Activated CD4-positive, alpha-beta T cell treated with anti-CD3 and anti-CD28 coated beads, Interleukin-2, Interleukin-6, amounts not matched to agents 100 ng/mL and 50 ng/mL, durations not matched to agents 16 hours and 8 hours (primary cell): Measurements from ENCODE around the gene ZNF74.

Source experiments
- DNase-seq: peaks from one replicate; pipeline ENCODE4 v3.0.0-alpha.2; 2020

The ZNF74 gene

DNA sequence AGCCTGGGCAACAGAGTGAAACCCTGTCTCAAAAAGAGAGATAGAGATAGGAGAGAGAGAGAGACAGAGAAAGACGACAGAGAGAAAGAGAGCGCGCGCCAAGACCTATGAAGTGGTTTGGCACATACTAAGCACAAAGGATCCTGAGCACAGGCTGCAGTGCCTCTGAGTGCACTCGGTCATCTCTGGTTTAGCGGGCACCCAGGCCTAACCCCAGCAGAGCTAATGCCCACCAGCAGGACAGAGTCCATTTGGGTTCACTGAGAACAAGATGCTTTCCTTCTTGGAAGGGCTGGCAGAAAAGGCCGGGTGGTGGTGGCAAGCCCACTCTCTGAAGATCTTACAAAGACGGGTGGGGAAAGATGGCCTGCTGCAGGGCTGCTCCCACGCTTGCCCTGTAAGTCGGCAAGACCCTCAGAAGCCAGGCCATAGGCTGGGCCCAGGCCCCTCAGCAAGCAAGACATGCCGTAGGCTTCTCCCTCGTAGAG, 40.4 kb downstream of the ZNF74 start:
- no peak for DNase-seq

DNA sequence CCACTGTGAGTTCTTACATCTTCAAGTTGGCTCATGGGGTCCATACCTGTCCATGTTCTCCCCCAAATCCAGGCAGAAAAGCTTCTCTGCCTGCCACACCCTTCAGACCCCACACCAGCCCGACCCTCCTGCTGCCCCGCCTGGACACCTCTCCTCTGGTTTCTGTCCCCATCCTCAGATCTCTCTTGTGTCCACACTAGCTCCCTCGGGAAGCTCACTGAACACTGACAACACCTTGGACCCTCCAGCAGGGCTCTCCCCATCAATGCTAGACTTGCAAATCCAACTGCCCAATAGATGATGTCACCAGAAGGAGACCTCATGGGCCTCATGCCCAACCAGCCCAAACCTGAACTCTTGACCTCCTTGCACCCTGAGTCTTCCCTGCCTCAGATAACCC, 40.8 kb downstream of the ZNF74 start:
- DNase-seq = no peak

DNA sequence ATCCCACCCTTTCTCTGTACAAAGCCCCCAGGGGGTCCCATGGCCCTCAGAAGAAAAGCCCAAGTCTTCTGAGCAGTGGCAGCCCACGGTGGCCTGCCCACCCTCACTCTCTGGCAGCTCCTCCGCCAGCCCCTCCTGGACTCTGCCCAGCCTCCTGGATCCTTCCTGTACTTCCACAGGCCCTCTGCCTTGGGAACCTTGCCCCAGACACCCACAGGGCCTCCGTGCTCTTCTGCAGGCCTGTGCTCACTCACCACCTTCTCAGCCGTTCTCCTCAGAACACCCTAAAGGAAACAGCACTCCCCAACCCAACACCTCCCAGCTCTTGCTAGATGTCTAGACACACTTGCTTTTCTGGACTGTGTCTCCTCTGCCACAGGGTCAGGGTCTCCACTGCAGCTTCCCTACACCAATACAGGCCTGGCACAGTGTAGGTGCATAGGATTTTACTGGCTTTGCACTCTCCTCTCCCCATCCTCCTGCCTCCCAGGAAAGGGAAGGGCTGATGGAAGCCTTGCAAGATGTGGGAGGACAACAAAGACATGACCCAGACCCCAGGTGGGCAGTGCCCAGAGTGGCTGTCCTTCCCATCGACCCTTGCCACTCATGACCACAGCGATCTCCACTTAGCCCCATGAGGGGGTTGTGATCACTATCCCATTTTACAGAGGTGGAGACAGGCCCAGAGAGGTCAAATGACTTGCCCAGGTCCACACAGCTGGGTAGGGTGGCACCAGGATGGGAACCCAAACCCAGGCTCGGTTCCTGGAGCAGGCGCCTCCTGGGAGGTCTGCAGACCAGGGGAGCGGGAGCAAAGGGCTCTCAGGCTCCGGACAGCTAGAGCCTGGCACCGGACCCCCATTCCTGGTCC, 41.7 kb downstream of the ZNF74 start:
- no peak for DNase-seq

DNA sequence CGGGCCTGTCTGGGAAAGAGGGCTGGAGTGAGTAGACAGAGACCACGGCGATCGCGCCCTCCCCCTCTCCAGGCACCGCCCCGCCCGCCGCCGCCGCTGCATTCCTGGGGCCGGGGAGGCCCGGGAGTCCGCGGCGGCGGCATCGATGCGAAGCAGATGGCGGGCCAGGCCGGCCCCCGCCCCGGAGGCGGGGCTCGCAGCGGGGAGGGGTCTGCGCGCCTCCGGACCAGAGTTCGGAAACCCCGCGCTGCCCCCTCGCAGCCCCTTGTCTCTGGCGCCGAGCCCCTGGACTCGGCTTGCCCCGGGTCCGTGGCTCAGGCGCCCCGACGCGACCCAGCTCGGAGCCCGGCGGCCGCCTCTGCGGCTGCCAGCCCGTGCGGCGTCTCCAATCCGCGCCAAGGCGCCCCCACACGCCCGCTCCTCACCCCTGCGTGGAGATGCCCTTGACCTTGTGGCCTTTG, 42.4 kb downstream of the ZNF74 start:
- DNase-seq = no peak

DNA sequence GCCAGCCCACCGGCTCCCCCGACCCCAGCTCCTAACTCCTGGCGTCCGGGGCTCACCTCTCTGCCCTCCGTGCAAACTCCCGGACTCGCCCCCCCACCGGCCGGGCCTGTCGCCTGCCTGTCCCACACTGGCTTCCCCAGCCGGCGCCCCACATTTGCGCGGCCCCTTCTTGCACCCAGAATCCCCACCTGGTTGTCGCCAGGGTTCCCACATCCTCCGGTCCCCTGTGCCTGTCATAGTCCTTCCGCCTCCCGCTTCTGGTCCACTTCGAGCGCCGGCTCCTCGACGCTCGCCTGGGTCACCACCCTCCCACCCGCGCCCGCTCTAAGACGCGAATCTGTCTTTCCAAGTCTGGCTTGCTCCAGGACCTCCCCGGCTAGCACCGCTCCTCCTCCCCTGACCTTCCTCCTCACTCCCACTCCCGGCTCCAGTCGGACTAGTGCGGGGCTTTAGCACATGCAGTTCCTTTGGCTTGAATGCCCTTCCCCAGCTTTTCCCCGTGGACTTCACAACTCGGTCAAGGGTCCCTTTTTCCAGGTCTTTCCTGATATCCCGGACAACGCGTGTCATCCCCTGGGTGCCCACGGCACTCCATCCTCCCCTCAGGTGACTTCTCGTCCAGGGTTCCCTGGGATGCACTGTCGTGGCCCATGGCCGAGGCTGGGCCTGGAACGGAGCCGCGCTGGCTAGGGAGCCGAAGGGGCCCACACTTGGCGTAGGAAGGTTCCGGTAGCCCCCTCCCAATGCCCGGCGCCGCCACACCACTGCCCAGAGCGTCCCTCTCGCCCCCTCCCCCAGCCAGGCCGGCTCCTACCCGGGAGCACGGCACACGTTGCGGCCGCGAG, 43.0 kb downstream of the ZNF74 start:
- DNase-seq = no peak

DNA sequence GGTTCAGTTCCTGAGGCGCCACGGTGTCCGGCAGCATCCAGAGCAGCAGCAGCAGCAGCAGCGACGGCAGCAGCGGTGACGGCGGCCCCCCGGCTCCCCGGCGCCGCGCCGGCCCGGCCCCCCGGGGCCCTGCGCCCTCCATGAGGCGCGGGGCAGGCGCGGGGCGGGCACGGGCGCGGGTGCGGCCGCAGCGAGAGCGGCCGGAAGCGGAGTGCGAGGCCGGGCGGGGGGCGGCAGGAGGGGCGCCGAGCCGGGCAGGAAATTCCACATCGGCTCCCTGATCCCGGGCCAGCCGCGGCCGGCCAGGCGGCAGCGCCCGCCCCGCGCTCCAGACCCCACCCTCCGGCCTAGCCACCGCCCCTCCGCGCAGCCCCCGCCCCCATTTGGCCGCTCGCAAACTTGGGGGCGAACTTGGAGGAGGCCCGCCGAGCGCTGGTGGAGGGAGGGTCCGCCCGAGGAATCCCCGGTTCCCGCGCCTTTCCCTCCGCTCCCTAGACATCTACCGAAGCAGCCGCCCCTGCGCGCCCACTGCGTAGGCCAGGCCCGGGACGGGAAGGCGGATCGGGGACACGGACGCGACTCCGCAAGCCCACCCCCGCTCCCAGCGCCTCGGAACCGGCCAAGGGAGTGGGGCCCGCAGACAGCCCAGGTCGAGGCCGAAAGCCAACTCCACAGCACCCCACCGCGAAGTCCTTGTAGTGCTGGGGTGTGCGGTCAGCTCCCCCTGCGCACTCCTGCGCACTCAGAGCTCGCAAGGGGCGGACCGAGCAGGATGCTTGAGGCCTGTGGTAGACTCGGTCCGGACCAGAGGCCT, 43.9 kb downstream of the ZNF74 start, which contains the start of gene SCARF2:
Gene SCARF2 (minus strand): TSS at position 213 of the 814 bp plus-strand sequence. CDS start 71 bp downstream, at position 142.
- DNase-seq = no peak

DNA sequence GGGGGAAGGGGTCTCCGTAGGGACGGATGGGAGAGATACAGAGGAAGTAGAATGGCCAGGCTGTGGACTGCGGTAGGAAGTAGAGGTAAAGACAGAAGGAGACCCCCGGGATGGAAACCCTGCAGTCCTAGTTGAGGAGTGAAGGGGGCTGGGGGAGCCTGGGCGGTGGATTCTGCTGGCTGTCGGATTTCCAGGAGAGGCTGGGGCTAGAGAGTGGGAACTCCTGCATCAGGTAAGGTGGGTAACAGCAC, 44.4 kb downstream of the ZNF74 start:
- DNase-seq = no peak

DNA sequence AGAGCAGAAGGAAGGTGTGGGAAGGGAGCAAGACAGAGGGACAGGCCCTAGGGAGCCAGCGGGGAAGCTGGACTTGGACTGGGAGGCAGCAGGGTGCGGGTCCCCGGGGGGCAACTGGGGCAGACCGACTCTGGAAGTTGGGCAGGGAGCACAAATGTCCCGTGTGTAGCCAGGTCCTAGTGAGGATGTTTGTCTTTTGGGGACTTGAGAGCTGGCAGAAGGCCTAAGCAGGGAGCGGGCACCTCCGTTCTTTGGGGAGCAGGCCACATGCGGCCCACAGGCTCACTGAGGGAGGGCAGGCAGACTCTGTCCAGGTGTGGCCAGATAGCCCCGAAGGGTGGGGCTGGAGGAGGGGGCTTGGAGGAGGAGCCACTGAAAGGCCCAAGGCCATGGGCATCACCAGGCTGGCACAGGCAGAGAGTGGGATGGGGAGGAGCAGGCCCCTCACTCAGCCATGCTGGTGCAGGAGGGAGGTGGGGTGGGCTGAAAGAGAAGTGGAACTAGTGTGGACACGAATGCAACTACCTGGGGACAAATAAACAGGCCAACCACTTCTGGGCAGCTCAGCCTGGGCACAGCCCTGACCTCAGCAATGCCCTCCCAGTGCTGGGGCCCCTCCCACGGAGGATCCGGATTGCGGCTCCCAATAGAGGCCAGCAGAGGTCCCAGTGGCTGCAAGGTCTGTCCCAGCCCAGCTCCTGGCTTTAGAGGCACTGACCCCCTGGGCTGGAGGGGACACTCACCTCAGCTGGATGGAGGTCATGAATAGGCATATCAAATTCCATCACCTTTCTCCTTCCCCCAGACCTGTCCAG, 44.9 kb downstream of the ZNF74 start:
- DNase-seq = no peak

DNA sequence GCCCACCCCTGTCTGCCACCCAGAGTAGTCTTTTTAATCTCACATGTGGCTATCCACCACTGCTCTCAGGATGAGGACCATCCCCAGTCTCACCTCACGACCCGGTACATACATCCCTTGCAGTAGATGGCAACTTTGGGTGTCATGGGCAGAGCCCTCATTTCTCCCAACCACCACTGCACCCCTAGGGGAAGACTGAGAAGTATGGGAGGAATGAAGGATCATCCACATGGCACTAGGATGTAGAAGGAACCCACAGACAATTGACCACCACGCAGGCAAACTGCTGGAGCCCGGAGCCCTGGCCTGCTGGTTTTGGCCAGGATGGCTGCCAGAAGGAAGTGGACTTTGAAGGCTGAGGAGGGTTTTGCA, 45.6 kb downstream of the ZNF74 start:
- DNase-seq = no peak

DNA sequence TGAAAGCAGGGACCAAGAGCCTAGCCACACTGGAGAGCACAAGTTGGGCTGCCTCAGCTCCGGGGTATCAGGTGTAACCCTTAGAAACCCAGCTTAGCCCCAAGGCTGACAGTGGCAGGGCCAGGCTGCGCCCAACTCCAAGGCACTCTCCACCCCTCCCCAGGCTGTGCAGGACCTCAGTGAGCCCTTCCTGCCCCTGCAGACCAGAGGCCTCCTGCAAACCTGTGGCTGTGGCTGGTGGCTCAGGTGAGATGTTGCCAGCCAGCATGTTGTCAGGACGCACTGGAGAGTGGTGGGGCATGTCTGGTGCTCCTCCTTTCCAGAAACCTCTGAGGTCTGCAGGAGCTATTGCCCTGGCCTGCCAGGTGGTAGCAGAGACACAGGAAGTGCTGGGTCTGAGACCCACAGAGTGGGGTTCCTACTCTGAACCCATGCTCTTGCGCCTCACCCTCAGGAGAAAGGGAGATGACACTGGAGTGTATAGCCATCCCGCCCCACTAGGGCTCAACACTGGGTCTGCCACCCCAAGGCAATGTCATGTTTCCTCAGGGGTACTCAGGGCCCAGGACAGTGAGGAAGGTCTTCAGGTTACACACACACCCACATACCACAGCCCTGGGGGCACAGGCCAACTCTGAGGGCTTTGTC, 46.1 kb downstream of the ZNF74 start:
- no peak for DNase-seq

DNA sequence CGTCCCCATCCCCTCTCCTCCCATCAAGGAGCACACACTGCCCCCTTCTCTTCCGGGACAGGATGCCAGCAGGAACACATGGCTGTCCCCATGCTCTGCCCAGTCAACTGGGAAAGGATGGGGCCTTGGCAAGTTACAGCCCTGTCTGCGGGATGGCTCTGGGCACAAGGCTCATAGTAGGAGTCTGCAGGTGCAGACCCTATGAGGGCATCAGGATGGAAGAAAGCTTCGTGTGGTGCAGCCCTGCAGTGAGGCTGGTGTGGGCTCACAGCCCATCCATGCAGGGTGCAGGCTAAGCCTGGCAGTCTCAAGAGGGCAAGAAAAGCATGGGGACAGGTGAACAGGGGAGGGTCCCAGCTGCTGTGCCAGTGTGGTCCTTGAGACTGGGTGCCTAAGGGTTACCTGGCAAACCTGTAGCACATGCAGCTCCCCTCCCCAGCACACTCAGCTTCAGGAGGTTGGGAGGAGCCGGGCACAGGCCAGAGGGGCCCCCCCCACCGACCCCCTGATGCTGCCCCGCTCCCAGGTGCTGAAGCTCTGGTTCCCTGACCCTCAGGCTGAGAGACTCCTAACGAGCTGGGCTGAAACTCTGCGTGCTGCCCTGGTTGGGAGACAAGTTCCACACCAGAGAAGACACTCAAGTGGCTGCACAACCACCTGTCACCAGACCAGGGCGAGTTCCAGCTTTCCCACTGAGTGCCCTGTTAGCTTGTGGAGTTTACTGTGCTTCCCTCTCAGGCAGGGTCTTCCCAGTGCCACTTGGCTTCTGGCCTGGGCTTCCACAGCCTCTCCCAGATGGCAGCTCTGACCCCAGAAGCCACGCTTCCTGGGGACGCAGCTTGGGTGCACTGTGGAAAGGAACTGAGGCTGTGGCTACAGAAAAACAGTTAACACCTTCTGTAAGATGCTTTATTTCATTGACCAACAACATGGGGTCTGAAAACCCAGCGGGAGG, 47.0 kb downstream of the ZNF74 start:
- DNase-seq = no peak

DNA sequence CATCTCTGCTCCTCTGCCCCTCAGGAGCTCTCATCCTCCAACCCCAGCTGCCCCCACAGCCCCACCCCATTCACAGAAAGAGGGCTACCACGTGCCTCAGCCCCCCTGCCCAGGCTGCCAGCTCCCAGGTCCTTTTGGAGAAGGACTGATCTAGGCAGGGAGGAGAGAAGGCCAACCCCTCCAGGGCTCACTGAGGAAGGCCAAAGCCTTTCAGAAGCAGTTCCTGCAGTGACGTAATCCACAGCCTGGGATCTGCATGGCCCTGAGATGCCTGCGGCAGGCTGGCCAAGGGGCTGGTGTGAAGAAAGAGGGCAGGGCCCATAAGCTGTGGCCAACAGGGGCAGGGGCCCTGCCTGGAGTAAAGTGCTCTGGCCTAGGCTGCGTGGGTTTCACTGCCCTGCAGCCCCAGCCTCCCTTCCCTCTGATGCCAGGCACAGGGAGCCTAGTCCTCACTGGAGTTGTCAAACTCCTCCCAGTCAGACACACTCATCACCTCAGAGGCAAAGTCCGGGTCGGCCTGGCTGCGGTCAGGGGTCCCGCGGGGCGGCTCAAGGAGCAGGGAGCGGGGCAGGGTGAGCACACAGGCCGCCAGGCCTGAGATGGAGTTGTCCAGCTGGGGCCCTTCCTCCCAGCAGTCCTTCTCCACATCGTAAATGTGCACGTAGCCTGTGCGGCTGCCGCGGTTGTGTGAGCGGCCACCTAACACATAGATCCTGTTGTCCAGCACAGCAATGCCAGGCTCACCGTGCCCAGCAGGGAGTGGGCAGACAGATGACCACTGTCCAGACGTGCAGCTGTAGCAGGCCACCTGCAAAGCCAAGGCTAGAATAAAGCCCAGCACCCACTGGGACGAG, 47.9 kb downstream of the ZNF74 start:
- DNase-seq = no peak

DNA sequence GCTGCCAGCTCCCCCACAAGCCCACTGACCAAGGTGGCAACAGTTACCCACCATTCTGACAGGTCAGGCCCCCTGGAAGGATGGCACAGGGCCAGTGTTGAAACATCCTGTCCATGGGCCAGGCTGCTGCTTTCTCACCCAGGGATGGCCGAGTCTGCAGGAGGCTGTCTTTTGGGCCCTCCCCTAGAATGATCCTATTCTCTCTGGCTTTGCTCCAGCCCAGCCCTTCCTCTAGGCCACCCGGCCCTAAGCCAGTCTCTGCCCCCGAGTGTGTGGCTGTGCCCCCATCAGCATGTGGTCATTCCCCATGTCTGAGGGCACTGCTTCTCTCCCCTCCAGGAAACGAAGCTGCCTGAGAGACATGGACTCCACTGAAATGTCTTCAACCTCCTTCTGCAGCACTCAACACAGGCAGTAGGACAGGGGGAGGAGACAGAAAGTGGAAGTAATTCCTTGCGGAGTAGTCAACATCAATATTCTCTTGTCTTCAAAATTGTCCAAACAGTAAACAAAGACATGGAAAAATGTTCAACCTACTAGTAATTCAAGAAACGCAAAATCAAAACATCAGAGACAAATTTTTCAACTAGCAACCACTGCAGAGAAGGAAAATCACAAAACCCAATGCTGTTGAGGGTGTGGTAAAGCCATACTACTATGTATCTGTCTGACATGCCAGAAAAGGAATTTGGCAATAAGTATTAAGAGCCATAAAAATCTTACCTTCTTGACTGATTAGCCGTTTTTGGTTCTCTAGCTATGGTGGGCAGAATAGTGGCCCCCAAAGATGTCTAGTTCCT, 48.7 kb downstream of the ZNF74 start:
- DNase-seq = no peak

DNA sequence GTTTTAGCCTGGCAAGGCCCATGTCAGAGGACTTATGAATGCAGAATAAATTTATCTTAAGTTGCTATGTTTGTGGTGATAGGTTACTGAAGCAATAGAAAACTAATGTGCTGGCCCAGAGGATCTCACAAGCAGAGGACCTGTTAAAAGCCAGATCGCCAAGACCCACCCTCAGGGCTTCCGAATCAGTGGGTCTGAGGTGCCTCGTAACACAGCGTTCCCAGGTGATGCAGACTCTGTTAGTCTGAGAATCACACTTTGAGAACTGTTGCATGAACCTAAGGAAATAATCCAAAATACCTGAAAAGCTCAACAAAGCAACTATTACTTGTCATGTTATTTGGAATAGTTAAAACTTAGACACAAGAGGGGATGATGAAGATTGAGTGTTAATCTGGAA, 50.4 kb downstream of the ZNF74 start:
- no peak for DNase-seq

DNA sequence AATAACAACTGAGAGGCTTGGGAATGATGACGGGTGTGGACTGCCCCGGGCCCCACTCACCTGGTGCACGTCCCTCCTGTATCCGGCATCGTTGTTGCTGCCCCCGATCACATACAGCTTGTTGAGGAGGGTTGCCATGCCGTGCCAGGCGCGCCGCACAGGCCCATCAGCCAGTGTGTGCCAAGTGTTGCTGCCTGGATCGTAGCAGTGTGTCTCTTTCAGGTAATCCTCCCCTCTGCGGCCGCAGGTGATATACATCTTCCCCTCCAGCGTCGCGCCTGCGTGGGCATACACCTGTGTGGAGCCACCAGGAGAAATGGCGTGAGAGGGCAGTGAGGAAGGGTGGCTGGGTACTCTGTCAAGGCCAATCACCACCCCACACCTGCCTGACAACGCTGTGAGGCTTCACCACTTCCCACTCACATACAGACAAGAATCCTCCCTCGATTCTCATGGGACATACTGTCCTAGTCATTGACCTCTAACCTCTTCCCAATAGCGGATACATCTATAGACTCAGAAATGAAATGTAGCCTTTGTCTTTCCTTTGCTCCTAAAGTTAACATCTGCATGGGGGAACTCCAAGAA, 52.5 kb downstream of the ZNF74 start:
- no peak for DNase-seq

DNA sequence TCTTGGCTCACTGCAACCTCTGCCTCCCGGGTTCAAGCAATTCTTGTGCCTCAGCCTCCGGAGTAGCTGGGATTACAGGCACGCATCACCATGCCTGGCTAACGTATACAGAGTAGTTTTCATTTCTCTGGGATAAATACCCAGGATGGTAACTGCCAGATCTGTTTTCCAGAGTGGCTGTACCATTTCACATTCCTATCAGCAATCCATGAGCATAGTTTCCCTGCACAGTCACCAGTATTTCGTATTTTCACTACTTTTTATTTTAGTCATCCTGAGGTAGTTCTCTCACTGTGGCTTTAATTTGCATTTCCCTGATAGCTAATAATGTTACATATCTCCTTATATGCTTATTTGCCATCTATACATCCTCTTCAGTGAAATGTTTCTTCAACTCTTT, 54.7 kb downstream of the ZNF74 start:
- DNase-seq = no peak

DNA sequence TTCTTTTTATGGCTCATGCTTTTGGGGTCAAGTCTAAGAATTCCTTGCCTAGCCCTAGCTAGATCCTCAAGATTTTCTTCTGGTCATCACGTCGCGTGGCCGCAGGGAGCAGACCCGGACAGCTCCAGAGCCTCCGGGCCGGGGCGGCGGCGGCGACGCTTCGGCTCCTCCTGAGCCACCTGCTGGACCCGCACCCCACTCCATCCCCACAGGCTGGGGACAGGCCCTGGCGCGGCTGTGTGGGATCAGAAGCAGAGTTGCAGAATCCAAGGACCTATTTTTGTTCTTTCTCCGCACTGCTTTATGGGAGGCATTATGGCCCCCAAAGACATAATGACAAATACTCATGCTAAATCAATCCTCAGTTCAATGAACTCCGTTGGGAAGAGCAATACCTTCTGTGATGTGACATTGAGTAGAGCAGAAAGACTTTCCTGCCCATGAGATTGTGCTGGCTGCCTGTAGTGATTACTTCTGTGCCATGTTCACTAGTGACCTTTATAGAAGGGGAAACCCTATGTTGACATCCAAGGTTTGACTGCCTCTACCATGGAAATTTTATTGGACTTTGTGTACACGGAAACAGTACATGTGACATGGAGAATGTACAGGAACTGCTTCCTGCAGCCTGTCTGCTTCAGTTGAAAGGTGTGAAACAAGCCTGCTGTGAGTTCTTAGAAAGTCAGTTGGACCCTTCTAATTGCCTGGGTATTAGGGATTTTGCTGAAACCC, 56.0 kb downstream of the ZNF74 start:
- DNase-seq = no peak

DNA sequence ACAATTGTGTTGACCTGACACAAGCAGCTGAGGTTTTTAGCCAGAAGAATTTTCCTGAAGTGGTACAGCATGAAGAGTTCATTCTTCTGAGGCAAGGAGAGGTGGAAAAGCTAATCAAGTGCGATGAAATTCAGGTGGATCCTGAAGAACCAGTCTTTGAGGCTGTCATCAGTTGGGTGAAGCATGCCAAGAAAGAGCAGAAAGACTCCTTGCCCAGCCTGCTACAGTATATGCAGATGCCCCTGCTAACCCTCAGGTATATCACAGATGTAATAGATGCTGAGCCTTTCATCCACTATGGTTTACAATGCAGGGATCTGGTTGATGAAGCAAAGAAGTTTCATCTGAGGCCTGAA, 56.6 kb downstream of the ZNF74 start:
- no peak for DNase-seq
